HCT116 (cell line): ENCODE data around the gene P3H3. TPM values are rescaled to one million over a fixed set of nuclear protein-coding genes. Genes with fewer than 3 reads are reported as not detected.

ENCODE experiments used
- ATAC-seq: fragments of 200-7000 bp; cut with Tn5 transposase; 2 replicates; pipeline ENCODE4 v1.9.1; 2020; ENCODE audit warnings: mild to moderate bottlenecking, moderate library complexity
- BruUV-seq: library from RNA; stranded (reverse); fragments of 400-500 nt; replicated peaks from 2 replicates; lab custom pipeline; 2021; lab: Mats Ljungman, UMichigan
- CTCF ChIA-PET: fragments of 300-600 bp; sonication (Branson Sonifier 250); formaldehyde crosslinking; loops from one replicate; lab custom pipeline; 2021; ENCODE audit warnings: antibody characterized with exemption; lab: Charles Lee
- POLR2A ChIA-PET: fragments of 300-600, 350-600 bp; sonication (Branson Sonifier 250); formaldehyde crosslinking; loops from one replicate; lab custom pipeline; 2021; ENCODE audit warnings: antibody characterized with exemption; lab: Charles Lee
- RAD21 ChIA-PET, 2 experiments: fragments of 300-600 bp; sonication (Branson Sonifier 250); formaldehyde crosslinking; loops; one replicate each; lab custom pipeline; 2023; ENCODE audit warnings: low total read pairs in 2 of 2; ENCODE audit not compliant: uncharacterized antibody in 2 of 2, unreplicated experiment in 2 of 2, low non-redundant PET in 1 of 2; lab: Charles Lee
- DNase-seq: peaks from one replicate; pipeline ENCODE4 v3.0.0-alpha.2; 2010; ENCODE audit warnings: low read depth, low spot score
- H2AFZ ChIP-seq: fragments of 200-600 bp; shearing (Covaris generic), sonication (generic); 2 replicates; pipeline ENCODE4 v1.6.1; 2017; ENCODE audit warnings: low read depth, mixed run types, mixed read lengths, antibody characterized with exemption, low read length; ENCODE audit not compliant: poor library complexity, severe bottlenecking
- H3K27ac ChIP-seq: 2 replicates; pipeline ENCODE4 v1.5.1; 2012; ENCODE audit warnings: low read depth, low read length
- H3K27me3 ChIP-seq: fragments of 200-600 bp; sonication (generic); 2 replicates; pipeline ENCODE4 v1.6.1; 2016; ENCODE audit warnings: mixed run types, low read length, mixed read lengths; ENCODE audit not compliant: insufficient read depth
- H3K36me3 ChIP-seq, 2 experiments: fragments of 200-500 bp in 1 of 2; fragments of 200-600 bp in 1 of 2; sonication (Bioruptor generic) in 1 of 2; sonication (generic) in 1 of 2; 2 replicates each; pipeline versions ENCODE4 v1.5.1 to v1.6.1; 2014 to 2016; ENCODE audit warnings: low read length in 2 of 2, inconsistent platforms in 1 of 2, mixed read lengths in 1 of 2, mixed run types in 1 of 2; ENCODE audit not compliant: insufficient read depth in 2 of 2, control insufficient read depth in 1 of 2
- H3K4me1 ChIP-seq, 2 experiments: fragments of 200-600 bp in 1 of 2; sonication (generic) in 1 of 2; 2 replicates each; pipeline versions ENCODE4 v1.5.1 to v1.6.1; 2012 to 2017; ENCODE audit warnings: low read length in 2 of 2, inconsistent platforms in 1 of 2, mild to moderate bottlenecking in 1 of 2, mixed read lengths in 1 of 2, mixed run types in 1 of 2, moderate library complexity in 1 of 2; ENCODE audit not compliant: insufficient read depth in 2 of 2, control insufficient read depth in 1 of 2
- H3K4me2 ChIP-seq: fragments of 200-600 bp; sonication (generic); 2 replicates; pipeline ENCODE4 v1.6.1; 2017; ENCODE audit warnings: mixed run types, low read length, mixed read lengths
- H3K4me3 ChIP-seq, 2 experiments: fragments of 200-600 bp in 1 of 2; sonication (generic) in 1 of 2; replicated peaks in 1 of 2; 2 replicates each; pipeline ENCODE4 v1.5.1; 2011 to 2016; ENCODE audit warnings: low read length in 2 of 2, control low read depth in 1 of 2, low read depth in 1 of 2, mild to moderate bottlenecking in 1 of 2, mixed read lengths in 1 of 2, mixed run types in 1 of 2
- H3K79me2 ChIP-seq: fragments of 200-600 bp; sonication (generic); 2 replicates; pipeline ENCODE4 v1.6.1; 2017; ENCODE audit warnings: mild to moderate bottlenecking, mixed run types, low read length, moderate library complexity, mixed read lengths; ENCODE audit not compliant: insufficient read depth
- H3K9ac ChIP-seq: fragments of 200-600 bp; sonication (generic); 2 replicates; pipeline ENCODE4 v1.6.1; 2016; ENCODE audit warnings: low read length, mixed read lengths
- H3K9me2 ChIP-seq: fragments of 200-600 bp; sonication (generic), shearing (Covaris generic); 2 replicates; pipeline ENCODE4 v1.6.1; 2017; ENCODE audit warnings: mixed run types, mild to moderate bottlenecking, moderate library complexity; ENCODE audit not compliant: insufficient read depth
- H3K9me3 ChIP-seq, 2 experiments: fragments of 200-500 bp in 1 of 2; fragments of 200-600 bp in 1 of 2; sonication (Bioruptor generic) in 1 of 2; sonication (generic) in 1 of 2; 2 replicates each; pipeline ENCODE4 v1.6.1; 2014 to 2017; ENCODE audit warnings: low read length in 2 of 2, mixed read lengths in 2 of 2, inconsistent platforms in 1 of 2, low read depth in 1 of 2, mild to moderate bottlenecking in 1 of 2, mixed run types in 1 of 2, moderate library complexity in 1 of 2; ENCODE audit not compliant: control insufficient read depth in 1 of 2, insufficient read depth in 1 of 2
- H4K20me1 ChIP-seq: fragments of 200-600 bp; sonication (generic), shearing (Covaris generic); 2 replicates; pipeline ENCODE4 v1.6.1; 2017; ENCODE audit warnings: mixed run types, mild to moderate bottlenecking, moderate library complexity; ENCODE audit not compliant: insufficient read depth
- FOSL1 ChIP-seq: IDR thresholded peaks from 2 replicates; pipeline ENCODE4 v1.6.1; 2012; ENCODE audit warnings: low read depth
- POLR2A ChIP-seq: IDR thresholded peaks from 2 replicates; pipeline ENCODE4 v1.7.0; 2011; ENCODE audit warnings: borderline replicate concordance; ENCODE audit not compliant: insufficient read depth, insufficient read length; ENCODE audit errors: extremely low read depth
- SIN3A ChIP-seq: IDR thresholded peaks from 2 replicates; pipeline ENCODE4 v1.6.1; 2012; ENCODE audit warnings: low read depth
- SRF ChIP-seq: IDR thresholded peaks from 2 replicates; pipeline ENCODE4 v1.6.1; 2012; ENCODE audit warnings: low read depth
- intact Hi-C: fragments of 100-400 bp; cut with micrococcal nuclease; formaldehyde crosslinking; loops from 2 replicates; pipeline ENCODE4 v1.10.0; 2022
- total RNA-seq: library from RNA; stranded (reverse); gene quantifications from one replicate; pipeline ENCODE4 v1.2.1, GENCODE V29; 2021; ENCODE audit not compliant: unreplicated experiment
- TF ChIP-seq, protein P1 (sequence below), 3 experiments: fragments of 200-600 bp in 1 of 3; sonication (generic) in 1 of 3; IDR thresholded peaks in 2 of 3; conservative IDR thresholded peaks in 1 of 3; 2 replicates each; pipeline ENCODE4 v1.5.1; 2012 to 2017; ENCODE audit warnings: low read depth in 2 of 3, low read length in 2 of 3, antibody characterized with exemption in 1 of 3, borderline replicate concordance in 1 of 3, control low read depth in 1 of 3, mild to moderate bottlenecking in 1 of 3, mixed read lengths in 1 of 3, mixed run types in 1 of 3, moderate library complexity in 1 of 3; ENCODE audit not compliant: insufficient read depth in 1 of 3
- TF ChIP-seq, protein P2 (sequence below): IDR thresholded peaks from 2 replicates; pipeline ENCODE4 v1.6.1; 2012; ENCODE audit warnings: low read depth

The P3H3 gene
- total RNA-seq, 1 experiment from 2014 or later, result 32.2 TPM

GRCh38 chr12:6831450-6831995, 3.3 kb downstream of the P3H3 start:
- Histone ChIP-seq H4K20me1 (no peaks in the 10 kb centered on the region), H3K4me1 (peaks cover 12 to 35% of the 10 kb centered on the region in 2 experiments), H3K36me3 (peaks cover 8 to 28% of the 10 kb centered on the region in 2 experiments; a peak in 3 of 4 replicates), H3K4me2 (no peak overlapping the region), H3K27me3 (no peaks in the 10 kb centered on the region), H3K79me2 (peaks cover 31% of the 10 kb centered on the region), H3K4me3 (no peak overlapping the region), H2AFZ (no peak overlapping the region), H3K9me2 (no peaks in the 10 kb centered on the region), H3K27ac (no peak overlapping the region), H3K9me3 (no peaks in the 10 kb centered on the region), H3K9ac (no peak overlapping the region)
- ChIA-PET RAD21 (no interaction called here), CTCF (interaction anchor here (1.8 to 5.5 kb wide), 2 partner anchors 21 to 78 kb away, joined by 8 to 38 read pairs; partner anchors contain the start of genes CDCA3, MLF2 and USP5), POLR2A (interaction anchor here (1.0 kb wide), 1 partner anchor 20 kb away, joined by 4 read pairs; the partner anchor contains the start of gene CDCA3)
- no peak for TF ChIP-seq POLR2A
- no peak for TF ChIP-seq SRF
- TF ChIP-seq, protein P1, sequence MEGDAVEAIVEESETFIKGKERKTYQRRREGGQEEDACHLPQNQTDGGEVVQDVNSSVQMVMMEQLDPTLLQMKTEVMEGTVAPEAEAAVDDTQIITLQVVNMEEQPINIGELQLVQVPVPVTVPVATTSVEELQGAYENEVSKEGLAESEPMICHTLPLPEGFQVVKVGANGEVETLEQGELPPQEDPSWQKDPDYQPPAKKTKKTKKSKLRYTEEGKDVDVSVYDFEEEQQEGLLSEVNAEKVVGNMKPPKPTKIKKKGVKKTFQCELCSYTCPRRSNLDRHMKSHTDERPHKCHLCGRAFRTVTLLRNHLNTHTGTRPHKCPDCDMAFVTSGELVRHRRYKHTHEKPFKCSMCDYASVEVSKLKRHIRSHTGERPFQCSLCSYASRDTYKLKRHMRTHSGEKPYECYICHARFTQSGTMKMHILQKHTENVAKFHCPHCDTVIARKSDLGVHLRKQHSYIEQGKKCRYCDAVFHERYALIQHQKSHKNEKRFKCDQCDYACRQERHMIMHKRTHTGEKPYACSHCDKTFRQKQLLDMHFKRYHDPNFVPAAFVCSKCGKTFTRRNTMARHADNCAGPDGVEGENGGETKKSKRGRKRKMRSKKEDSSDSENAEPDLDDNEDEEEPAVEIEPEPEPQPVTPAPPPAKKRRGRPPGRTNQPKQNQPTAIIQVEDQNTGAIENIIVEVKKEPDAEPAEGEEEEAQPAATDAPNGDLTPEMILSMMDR (IDR thresholded peaks at IDR 0.05 in 2 of 3, conservative IDR thresholded peaks at IDR 0.05 in 1 of 3; ENCODE audit: borderline replicate concordance in 1 of 3, insufficient read depth in 1 of 3, low read depth in 2 of 3, low read length in 2 of 3), result no peak
- TF ChIP-seq FOSL1, result no peak
- no peak for TF ChIP-seq SIN3A
- TF ChIP-seq, protein P2, sequence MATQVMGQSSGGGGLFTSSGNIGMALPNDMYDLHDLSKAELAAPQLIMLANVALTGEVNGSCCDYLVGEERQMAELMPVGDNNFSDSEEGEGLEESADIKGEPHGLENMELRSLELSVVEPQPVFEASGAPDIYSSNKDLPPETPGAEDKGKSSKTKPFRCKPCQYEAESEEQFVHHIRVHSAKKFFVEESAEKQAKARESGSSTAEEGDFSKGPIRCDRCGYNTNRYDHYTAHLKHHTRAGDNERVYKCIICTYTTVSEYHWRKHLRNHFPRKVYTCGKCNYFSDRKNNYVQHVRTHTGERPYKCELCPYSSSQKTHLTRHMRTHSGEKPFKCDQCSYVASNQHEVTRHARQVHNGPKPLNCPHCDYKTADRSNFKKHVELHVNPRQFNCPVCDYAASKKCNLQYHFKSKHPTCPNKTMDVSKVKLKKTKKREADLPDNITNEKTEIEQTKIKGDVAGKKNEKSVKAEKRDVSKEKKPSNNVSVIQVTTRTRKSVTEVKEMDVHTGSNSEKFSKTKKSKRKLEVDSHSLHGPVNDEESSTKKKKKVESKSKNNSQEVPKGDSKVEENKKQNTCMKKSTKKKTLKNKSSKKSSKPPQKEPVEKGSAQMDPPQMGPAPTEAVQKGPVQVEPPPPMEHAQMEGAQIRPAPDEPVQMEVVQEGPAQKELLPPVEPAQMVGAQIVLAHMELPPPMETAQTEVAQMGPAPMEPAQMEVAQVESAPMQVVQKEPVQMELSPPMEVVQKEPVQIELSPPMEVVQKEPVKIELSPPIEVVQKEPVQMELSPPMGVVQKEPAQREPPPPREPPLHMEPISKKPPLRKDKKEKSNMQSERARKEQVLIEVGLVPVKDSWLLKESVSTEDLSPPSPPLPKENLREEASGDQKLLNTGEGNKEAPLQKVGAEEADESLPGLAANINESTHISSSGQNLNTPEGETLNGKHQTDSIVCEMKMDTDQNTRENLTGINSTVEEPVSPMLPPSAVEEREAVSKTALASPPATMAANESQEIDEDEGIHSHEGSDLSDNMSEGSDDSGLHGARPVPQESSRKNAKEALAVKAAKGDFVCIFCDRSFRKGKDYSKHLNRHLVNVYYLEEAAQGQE, result no peak
- TSS peak; percentile 19 for BruUV-seq
- no peak for ATAC-seq
- no peak for DNase-seq
- intact Hi-C loops, result no loop called here
